ENCODE measurements around the gene NBPF1.
"Not testable (repeated sequence)": the region's sequence is repeated elsewhere in the genome, so short reads cannot be mapped to it uniquely, and the experiment has no call there.

DNA sequence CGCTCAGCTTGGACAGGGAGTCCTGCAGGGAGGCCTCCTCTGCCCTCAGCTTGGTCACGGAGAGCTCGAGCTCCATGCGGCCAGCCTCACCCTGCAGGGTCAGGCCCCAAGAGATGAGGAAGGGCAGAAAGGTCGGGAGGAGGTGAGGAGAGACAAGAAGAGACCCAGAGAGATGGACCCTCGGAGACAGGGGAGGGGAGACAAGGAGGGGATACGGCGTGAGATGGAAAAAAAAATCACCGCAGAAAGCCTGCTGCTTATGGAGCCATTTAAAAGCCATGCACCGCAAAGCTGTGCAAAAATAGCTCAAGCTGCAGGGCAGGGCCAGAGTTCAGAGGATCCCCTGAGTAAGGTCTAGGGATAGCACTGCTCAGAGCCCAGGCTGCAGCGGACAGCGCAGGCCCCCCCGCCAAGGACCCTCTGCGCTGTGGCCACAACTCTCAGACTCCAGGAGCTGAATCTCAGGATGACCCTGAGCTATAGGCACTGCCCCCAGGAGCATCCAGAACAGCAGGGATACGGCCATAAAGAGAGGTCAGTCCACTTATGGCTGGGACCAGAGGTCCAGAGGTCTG lies 13.1 kb upstream of the NBPF1 start:
- TF ChIP-seq, protein P1, sequence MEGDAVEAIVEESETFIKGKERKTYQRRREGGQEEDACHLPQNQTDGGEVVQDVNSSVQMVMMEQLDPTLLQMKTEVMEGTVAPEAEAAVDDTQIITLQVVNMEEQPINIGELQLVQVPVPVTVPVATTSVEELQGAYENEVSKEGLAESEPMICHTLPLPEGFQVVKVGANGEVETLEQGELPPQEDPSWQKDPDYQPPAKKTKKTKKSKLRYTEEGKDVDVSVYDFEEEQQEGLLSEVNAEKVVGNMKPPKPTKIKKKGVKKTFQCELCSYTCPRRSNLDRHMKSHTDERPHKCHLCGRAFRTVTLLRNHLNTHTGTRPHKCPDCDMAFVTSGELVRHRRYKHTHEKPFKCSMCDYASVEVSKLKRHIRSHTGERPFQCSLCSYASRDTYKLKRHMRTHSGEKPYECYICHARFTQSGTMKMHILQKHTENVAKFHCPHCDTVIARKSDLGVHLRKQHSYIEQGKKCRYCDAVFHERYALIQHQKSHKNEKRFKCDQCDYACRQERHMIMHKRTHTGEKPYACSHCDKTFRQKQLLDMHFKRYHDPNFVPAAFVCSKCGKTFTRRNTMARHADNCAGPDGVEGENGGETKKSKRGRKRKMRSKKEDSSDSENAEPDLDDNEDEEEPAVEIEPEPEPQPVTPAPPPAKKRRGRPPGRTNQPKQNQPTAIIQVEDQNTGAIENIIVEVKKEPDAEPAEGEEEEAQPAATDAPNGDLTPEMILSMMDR (IDR thresholded peaks at IDR 0.05), result not testable (repeated sequence)
- not testable (repeated sequence) for TF ChIP-seq ZFX (IDR thresholded peaks at IDR 0.05; ENCODE audit: borderline replicate concordance)

All from 22Rv1 (cell line).